Stimulated activated effector memory CD8-positive, alpha-beta T cell treated with anti-CD3 and anti-CD28 coated beads, Interleukin-12 subunit alpha, Interleukin-12 subunit beta, amount 100 ng/mL, for 72 hours (primary cell): ENCODE data around the gene TRIM49B.
"Not testable (repeated sequence)": the region's sequence is repeated elsewhere in the genome, so short reads cannot be mapped to it uniquely, and the experiment has no call there.

ENCODE experiments used
- ATAC-seq: fragments of 150-1000 bp; cut with Tn5 transposase; 2 replicates; pipeline ENCODE4 v1.10.0; 2021
- DNase-seq, 2 donors: peaks; one replicate each; pipeline ENCODE4 v3.0.0; 2021 to 2022; ENCODE audit warnings: low spot score in 2 of 2
- H3K27ac Mint-ChIP-seq: one replicate; pipeline ENCODE4 v1.8.0; 2022; ENCODE audit warnings: mild to moderate bottlenecking, mixed read lengths
- H3K36me3 Mint-ChIP-seq: one replicate; pipeline ENCODE4 v1.8.0; 2022; ENCODE audit warnings: mild to moderate bottlenecking, mixed read lengths
- H3K4me1 Mint-ChIP-seq: one replicate; pipeline ENCODE4 v1.8.0; 2022; ENCODE audit warnings: mixed read lengths
- H3K4me3 Mint-ChIP-seq: one replicate; pipeline ENCODE4 v1.8.0; 2022; ENCODE audit warnings: mild to moderate bottlenecking, mixed read lengths
- H3K9me3 Mint-ChIP-seq: one replicate; pipeline ENCODE4 v1.8.0; 2022; ENCODE audit warnings: mixed read lengths

The TRIM49B gene, protein sequence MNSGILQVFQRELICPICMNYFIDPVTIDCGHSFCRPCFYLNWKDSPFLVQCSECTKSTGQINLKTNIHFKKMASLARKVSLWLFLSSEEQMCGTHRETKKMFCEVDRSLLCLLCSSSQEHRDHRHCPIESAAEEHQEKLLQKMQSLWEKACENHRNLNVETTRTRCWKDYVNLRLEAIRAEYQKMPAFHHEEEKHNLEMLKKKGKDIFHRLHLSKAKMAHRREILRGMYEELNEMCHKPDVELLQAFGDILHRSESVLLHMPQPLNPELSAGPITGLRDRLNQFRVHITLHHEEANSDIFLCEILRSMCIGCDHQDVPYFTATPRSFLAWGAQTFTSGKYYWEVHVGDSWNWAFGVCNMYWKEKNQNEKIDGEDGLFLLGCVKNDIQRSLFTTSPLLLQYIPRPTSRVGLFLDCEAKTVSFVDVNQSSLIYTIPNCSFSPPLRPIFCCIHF

DNA sequence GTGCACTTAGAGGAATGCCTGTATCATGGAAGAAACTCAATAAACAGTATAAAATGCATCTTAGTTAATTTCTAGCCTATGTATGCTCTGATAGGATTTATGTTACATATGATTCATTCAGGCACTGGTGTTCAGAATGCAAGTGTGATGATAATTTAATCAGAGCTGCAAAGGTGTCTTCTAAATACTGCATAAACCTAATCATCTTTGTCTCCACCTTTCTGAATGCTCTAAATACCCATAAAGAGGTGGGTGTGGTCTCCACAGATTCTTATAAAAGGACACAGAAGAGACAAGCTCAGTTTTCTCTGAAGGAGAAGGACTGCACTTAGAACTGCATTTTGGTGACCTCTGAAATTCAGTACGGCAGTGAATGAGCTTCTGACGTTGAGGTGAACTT, at the start of gene TRIM49B:
Gene TRIM49B, plus strand, starts transcription at position 301 of the 400 bp plus-strand sequence. CDS start 2,777 bp downstream, outside the sequence.
- not testable (repeated sequence) for H3K4me3 Mint-ChIP-seq, H3K27ac Mint-ChIP-seq, H3K4me1 Mint-ChIP-seq, ATAC-seq, DNase-seq, H3K9me3 Mint-ChIP-seq, H3K36me3 Mint-ChIP-seq

DNA sequence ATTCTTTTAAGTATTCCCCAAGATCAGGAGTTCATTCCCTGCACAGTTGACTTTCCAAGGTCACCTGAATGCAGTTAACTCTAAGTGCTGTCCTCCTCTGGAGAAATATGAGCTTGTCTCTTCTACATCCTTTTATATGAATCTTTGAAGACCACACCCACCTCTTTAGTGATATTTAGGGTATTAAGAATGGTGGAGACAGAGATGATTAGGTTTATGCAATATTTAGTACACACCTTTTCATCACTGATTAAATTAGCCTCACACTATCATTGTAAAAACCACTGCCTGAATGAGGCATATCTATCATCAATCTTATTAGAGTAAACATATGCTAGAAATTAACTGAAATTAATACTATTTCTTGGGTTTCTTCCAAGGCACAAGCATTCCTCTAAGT, 44.8 kb upstream of the TRIM49B start, which contains the start of gene TRIM51G:
Gene TRIM51G, minus strand, starts transcription at position 101 of the 400 bp plus-strand sequence. CDS start 2,190 bp downstream, outside the sequence.
- H3K4me1 Mint-ChIP-seq, H3K4me3 Mint-ChIP-seq, H3K27ac Mint-ChIP-seq, H3K9me3 Mint-ChIP-seq, H3K36me3 Mint-ChIP-seq, ATAC-seq, DNase-seq: not testable (repeated sequence)

DNA sequence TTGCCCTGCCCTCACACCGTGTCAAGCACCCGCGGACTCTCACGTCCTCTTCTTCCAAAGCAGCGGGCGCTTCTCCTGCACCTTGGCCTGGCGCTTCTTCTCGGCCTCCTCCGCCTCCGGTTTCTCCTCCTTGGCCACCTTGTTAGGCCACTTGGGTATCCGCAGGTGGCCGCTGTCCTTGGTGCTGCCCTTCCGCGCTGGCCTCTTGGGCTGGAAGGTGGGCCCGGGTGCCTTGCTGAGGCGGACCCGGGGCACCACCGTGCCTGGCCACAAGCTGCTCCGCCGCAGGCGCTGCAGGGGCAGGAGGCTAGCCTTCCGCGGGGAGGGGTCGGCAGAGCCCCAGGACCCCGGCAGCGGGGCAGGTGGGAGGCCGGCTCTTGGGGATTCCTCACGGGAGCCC, 19.6 kb downstream of the TRIM49B start:
- H3K4me1 Mint-ChIP-seq, H3K27ac Mint-ChIP-seq, H3K36me3 Mint-ChIP-seq, H3K4me3 Mint-ChIP-seq, DNase-seq, ATAC-seq, H3K9me3 Mint-ChIP-seq: not testable (repeated sequence)

DNA sequence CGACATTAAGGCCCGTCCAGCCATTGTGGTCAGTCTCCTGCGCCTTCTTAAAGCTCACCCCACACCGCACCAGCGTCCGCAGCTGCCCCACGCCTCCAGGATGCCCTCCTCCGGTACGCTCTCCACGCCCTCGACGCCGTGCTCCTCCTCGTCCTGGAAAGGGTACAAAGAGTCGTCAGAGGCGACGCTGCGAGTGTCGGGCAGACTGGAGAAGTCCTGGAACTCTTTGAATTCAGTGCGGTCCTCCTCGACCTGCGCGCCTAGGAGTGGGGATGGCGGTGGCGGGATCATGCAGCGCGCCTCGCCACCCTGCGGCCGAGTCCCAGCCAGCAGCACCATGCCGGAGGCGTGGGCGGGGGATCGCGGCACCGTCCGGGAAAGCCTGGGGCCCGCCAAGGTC, 21.2 kb downstream of the TRIM49B start:
- not testable (repeated sequence) for H3K9me3 Mint-ChIP-seq, ATAC-seq, H3K4me3 Mint-ChIP-seq, DNase-seq, H3K27ac Mint-ChIP-seq, H3K4me1 Mint-ChIP-seq, H3K36me3 Mint-ChIP-seq

DNA sequence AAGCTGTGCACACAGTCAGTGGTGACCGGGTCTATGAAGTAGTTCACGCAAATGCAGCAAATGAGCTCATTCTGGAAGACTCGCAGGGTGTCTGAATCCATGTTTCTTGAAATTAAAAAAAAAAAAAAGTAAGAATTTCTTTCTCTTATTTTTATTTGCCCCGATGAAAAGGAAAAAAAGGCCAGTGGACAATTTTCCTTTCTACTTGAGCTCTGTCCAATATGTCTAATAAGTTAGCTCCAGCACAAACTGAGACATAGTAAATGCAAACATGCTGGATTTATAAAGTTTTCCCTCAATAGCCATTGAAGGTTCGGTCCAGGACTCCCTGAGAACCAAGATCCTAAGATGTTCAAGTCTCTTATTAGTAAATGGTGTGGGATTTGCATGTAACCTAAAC, 30.4 kb downstream of the TRIM49B start, which contains the start of gene TRIM64C:
Gene TRIM64C, minus strand, starts transcription at position 101 of the 400 bp plus-strand sequence. Its CDS starts 0 bp downstream, at position 101.
- not testable (repeated sequence) for H3K9me3 Mint-ChIP-seq, H3K27ac Mint-ChIP-seq, H3K36me3 Mint-ChIP-seq, ATAC-seq, H3K4me3 Mint-ChIP-seq, DNase-seq, H3K4me1 Mint-ChIP-seq

DNA sequence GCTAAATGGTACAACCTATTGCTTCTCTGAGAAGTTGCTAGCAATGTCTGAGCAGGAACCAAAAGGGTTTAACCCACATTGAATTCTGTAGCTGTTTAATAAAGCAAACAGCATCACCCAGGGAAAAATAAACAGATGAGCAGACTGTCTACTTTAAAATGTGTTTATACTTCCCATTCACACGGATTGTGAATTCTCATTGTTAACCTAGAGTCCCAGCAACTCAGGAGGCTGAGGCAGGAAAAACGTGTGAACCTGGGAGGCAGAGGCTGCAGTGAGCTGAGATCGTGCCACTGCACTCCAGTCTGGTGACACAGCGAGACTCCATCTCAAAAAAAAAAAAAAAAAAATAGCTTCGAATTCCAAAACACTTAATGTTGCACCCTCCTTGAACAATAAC, 41.3 kb downstream of the TRIM49B start:
- not testable (repeated sequence) for ATAC-seq, DNase-seq, H3K36me3 Mint-ChIP-seq, H3K4me3 Mint-ChIP-seq, H3K27ac Mint-ChIP-seq, H3K4me1 Mint-ChIP-seq, H3K9me3 Mint-ChIP-seq
